Glomerular endothelial cell (primary cell): ENCODE results near the gene DCAF16. TPM values are rescaled to one million over a fixed set of nuclear protein-coding genes. Genes with fewer than 3 reads are reported as not detected.
"Not testable (repeated sequence)": the region's sequence is repeated elsewhere in the genome, so short reads cannot be mapped to it uniquely, and the experiment has no call there.

Source experiments
- DNase-seq: peaks from one replicate; pipeline ENCODE4 v3.0.0-alpha.2; 2011; ENCODE audit warnings: low read depth, low spot score; ENCODE audit errors: extremely low read depth
- total RNA-seq: library from RNA; depleted of rRNA; stranded (reverse); fragments of >200 nt; gene quantifications from 2 replicates; pipeline ENCODE4 v1.2.3, GENCODE V29; 2015

The DCAF16 gene
- 12.1 and 26.0 TPM in 2 replicates for total RNA-seq

- peak; percentile 96 for DNase-seq
These were observed at the start of gene DCAF16, which contains the start of gene NCAPG for GRCh38 chr4:17810260-17811077. DCAF16 (minus strand) TSS chr4:17810757; CDS start chr4:17804141, 6,616 bp downstream. NCAPG (plus strand) TSS chr4:17810979; CDS start chr4:17811078, 99 bp downstream.

- DNase-seq: no peak
These were observed 49.3 kb upstream of the DCAF16 start for GRCh38 chr4:17859793-17860406.

- DNase-seq: no peak
These were observed 43.5 kb upstream of the DCAF16 start for GRCh38 chr4:17854036-17854435.

GRCh38 chr4:17851959-17852358, 41.4 kb upstream of the DCAF16 start:
- no peak for DNase-seq

GRCh38 chr4:17850295-17850694, 39.7 kb upstream of the DCAF16 start:
- not testable (repeated sequence) for DNase-seq

GRCh38 chr4:17846266-17846665, 35.7 kb upstream of the DCAF16 start:
- DNase-seq: no peak

DNA sequence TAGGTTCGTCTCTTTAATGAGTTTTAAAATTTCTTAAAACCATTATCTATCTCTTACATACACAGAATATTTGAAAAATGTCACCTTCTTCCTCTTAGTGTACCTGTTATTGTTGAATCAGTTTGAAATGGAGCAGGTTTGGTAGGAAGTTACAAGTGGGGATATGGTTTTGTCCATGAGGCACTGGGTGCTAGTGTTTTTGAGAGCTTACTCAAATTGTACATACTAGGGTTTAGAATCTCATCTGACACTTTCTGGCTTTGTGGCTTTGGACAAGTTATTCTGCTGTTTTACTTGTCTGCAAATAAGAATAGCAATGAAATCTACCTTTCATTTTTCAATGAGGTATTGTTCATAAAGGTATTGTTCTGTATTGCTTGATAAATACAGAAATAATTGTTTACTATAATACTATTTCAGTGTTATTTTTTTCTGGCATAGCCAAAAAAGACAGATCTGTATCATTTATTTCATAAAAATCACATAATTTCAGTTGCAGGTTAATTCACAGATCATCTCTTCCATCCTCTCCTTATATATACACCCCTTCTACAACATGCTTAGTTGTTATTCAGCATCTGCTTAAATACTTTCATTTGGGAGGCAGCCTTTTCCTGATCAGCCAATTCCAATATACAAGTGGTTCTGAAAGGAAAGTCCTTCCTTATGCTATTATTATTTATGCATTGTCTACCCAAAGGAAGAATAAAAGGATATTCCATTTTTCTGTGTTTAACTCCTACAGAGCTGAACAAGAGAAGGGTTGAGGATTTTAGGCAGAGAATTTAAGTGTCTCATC, 13.5 kb upstream of the DCAF16 start:
- DNase-seq: no peak

DNA sequence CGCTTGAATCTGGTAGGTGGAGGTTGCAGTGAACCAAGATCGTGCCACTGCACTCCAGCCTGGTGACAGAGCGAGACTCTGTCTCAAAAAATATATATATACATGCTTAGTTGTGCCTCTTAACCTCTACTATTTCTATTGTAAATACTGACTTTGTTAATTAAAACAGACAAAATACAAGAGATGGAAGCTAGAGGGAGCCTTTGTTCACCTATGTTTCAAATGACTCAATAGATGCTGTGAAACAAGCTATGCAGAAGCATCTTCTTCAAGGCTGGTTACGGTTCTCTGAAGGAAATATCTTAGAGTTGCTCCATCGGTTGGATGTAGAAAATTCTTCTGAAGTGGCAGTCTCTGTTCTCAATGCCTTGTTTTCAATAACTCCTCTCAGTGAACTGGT, 6.5 kb upstream of the DCAF16 start:
- peak; percentile 56 for DNase-seq

- no peak for DNase-seq
These were observed 5.6 kb upstream of the DCAF16 start for GRCh38 chr4:17816142-17816541.

GRCh38 chr4:17814140-17814539, 3.6 kb upstream of the DCAF16 start:
- DNase-seq: peak; percentile 55

DNA sequence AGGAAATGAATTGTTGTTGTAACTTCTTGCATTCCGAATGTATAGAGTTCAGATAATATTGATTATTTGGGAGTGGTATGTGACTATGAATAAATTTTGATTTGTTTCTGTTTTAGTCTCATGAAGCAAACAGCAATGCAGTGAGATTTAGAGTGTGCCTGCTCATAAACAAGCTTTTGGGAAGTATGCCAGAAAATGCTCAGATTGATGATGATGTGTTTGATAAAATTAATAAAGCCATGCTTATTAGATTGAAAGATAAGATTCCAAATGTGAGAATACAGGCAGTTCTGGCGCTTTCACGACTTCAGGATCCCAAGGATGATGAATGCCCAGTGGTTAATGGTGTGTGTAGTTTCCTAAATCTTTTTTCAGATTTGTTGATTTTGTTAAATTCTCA, 2.2 kb upstream of the DCAF16 start:
- DNase-seq: no peak

DNA sequence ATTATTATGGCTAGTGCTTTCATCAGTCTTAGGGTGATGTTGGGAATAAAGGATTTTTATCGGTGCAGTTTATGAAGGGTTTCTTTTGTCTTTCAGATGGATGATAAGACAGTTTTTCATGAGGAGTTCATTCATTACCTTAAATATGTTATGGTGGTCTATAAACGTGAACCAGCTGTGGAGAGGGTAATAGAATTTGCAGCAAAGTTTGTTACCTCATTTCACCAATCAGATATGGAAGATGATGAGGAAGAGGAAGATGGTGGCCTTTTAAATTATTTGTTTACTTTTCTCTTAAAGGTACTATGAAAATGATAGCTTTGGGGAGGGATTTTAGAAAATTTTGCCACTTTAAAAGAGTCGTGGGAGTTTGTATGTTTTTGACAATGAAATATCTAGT, 1.6 kb upstream of the DCAF16 start:
- no peak for DNase-seq

DNA sequence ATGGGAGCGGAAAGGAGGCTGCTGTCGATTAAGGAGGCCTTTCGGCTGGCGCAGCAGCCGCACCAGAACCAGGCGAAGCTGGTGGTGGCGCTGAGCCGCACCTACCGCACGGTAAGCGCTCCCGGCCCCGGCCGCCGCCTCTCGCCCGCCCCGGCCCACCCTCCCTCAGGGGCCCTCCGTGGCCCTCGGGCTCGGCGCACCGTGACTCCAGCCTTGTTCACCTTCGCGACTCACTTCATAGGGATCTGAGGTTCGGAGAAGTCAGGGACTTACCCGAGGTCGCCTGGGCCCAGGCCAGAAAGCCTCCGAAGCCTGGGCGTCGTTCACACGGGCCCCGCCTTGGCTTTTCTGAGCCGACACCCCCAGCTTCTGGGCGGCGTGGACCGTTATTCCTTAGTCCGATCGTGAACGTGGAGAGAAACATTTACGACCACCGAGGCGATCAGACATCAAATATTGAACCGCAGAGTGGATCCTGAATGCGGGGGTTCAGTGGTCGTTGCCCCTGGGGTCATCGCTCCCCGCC, 584 bp upstream of the DCAF16 start:
- no peak for DNase-seq

DNA sequence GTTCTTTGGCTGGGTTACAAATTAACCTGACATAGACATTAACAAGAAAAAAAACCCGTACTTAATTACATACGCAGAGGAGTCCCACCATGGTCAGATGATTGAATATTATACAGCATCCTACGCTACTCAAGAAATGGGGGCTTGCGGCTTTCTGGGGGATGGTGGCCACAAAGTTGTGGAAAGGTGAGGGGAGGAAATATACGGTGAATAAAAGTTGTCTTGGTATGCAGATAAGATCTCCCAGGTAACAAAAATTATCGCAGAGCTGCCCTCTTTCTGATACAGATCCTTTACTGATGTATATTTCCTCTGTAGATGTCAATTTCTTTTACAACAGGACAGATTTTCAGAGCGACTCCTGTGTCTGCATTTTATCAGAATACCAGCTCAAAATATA, 890 bp downstream of the DCAF16 start:
- DNase-seq: no peak

- no peak for DNase-seq
These were observed 3.1 kb downstream of the DCAF16 start for GRCh38 chr4:17807446-17807845.

GRCh38 chr4:17805580-17806155, 4.9 kb downstream of the DCAF16 start:
- no peak for DNase-seq

GRCh38 chr4:17797808-17798207, 12.7 kb downstream of the DCAF16 start:
- no peak for DNase-seq

DNA sequence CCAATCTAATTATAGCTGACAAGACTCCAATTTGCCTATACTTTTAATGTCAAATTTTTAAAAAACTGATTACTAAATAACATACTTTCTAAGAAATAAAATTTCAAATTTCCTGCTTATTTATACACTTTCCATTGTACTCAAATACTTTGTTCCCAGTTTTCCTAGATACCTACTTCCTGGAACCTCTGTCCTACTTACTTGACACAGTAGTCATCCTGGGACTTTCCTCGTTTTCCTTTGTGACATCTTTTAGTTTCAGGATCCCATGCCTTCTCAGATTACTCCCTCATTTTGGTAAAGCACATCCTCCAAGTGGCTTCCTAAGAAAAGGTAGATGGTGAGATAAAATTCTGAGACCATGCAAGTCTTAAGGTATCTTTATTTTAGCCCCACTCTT, 15.8 kb downstream of the DCAF16 start:
- DNase-seq: no peak

DNA sequence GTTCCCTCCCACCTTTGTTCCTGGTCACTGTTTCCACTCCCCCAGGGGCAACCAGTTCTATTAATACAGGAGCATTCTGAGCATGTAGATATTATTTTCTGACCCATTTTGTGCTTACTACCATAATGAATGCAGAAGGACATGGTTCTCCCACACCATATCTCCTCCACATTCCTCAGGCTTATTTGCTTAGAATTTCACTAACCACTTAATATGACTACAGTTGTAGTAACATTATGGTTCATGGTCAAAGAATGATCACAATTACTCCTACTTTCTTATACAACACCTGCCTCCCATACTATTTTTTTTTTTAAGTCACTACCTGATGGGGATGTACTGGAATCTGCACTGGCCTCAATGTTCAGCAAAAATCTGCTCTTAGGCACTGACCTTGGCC, 21.6 kb downstream of the DCAF16 start:
- DNase-seq: no peak

GRCh38 chr4:17787315-17787714, 23.2 kb downstream of the DCAF16 start:
- no peak for DNase-seq

DNA sequence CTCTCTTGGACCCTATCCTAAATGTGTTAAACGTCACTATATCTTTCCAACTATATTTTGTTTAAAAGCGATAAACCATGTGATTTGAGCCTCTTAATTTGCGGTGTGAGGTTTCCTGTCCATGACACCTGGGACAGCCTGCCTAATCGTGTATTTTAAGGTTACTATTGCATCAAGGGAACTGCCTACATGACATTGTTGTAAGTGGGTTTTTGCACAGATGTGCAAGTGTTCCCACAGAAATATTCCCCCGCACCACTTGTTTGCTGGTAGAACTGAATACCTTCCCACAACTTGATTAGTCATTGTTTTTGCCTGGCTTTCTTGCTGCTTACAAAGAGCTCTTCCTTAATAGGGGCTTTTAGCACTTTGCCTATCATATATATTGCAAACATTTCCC, 24.0 kb downstream of the DCAF16 start:
- DNase-seq: no peak
